Lower lobe of right lung (tissue), 2 donors: ENCODE data around the gene NRIP1. TPM values are rescaled to one million over a fixed set of nuclear protein-coding genes. Genes with fewer than 3 reads are reported as not detected.

ENCODE experiments used
- ATAC-seq, 2 donors: fragments of 200-7000 bp; cut with Tn5 transposase; one replicate each; pipeline ENCODE4 v1.9.1; 2020 to 2022; ENCODE audit warnings: mild to moderate bottlenecking in 2 of 2, moderate library complexity in 2 of 2
- DNase-seq: peaks from one replicate; pipeline ENCODE4 v3.0.0-alpha.2; 2020
- H3K27ac ChIP-seq: fragments of 200-600 bp; one replicate; pipeline ENCODE4 v1.8.0; 2022
- H3K27me3 ChIP-seq: fragments of 200-600 bp; one replicate; pipeline ENCODE4 v1.8.0; 2022; ENCODE audit warnings: low read depth
- H3K36me3 ChIP-seq: fragments of 200-600 bp; one replicate; pipeline ENCODE4 v1.8.0; 2022; ENCODE audit warnings: mild to moderate bottlenecking
- H3K4me1 ChIP-seq: fragments of 200-600 bp; one replicate; pipeline ENCODE4 v1.8.0; 2022
- H3K4me3 ChIP-seq: fragments of 200-600 bp; one replicate; pipeline ENCODE4 v1.8.0; 2022; ENCODE audit warnings: mild to moderate bottlenecking
- H3K9me3 ChIP-seq: fragments of 200-600 bp; one replicate; pipeline ENCODE4 v1.8.0; 2022
- CTCF ChIP-seq: fragments of 200-600 bp; IDR thresholded peaks from one replicate; pipeline ENCODE4 v1.8.0; 2022; ENCODE audit warnings: antibody characterized with exemption, mild to moderate bottlenecking
- intact Hi-C: fragments of 100-400 bp; cut with DNase I; formaldehyde crosslinking; loops from one replicate; pipeline ENCODE4 v1.11.0; 2022
- total RNA-seq: library from RNA; stranded (reverse); fragmentation: NEBNext Ultra II Directional; extraction: Animal tissue kit (Norgen Biotek cat#: 25700); gene quantifications from one replicate; pipeline ENCODE4 v1.2.1, GENCODE V29; 2021
- donor health status: DM: no; HTN: yes; CAD: no; lungs with severe emphysema.

The NRIP1 gene
- total RNA-seq, 1 donor from 2014 or later, result 60.0 TPM

DNA sequence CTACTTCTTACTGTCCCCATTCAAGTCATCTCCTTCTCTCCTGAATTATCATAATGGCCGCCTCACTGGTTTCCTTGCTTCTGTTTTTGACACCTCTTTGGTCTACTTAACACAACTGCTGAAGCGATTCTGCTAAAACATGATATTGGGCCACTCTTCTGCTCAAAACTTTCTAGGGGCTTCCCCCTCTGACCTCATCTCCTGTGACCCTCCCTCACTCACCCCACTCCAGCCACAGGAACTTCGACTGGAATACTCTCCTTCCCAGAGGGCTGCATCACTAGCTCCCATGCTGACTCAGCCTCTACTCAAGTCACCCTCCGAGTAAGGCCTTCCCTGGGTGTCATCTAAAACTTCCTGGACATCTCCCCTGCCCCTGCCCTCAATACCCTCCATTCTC lies 35.7 kb downstream of the NRIP1 start:
- Histone ChIP-seq H3K36me3 (no peaks in the 10 kb centered on the region), H3K4me3 (no peak overlapping the region), H3K9me3 (no peaks in the 10 kb centered on the region), H3K27ac (no peak overlapping the region), H3K27me3 (no peaks in the 10 kb centered on the region), H3K4me1 (peaks cover 12% of the 10 kb centered on the region)
- no peak for TF ChIP-seq CTCF
- ATAC-seq, result no peak
- DNase-seq, result no peak
- intact Hi-C loops, result no loop called here

GRCh38 chr21:15028186-15028585 lies 36.6 kb downstream of the NRIP1 start:
- intact Hi-C loops, result no loop called here
- Histone ChIP-seq H3K27me3 (no peaks in the 10 kb centered on the region), H3K27ac (no peak overlapping the region), H3K4me3 (no peak overlapping the region), H3K9me3 (no peaks in the 10 kb centered on the region), H3K36me3 (no peaks in the 10 kb centered on the region), H3K4me1 (peaks cover 6% of the 10 kb centered on the region)
- no peak for DNase-seq
- ATAC-seq, result peak in 1 of 2 donors; percentile 29
- no peak for TF ChIP-seq CTCF

- H3K36me3 ChIP-seq, result no peaks in the 10 kb centered on the region
- peaks cover 6% of the 10 kb centered on the region for H3K4me1 ChIP-seq
- DNase-seq, result no peak
- intact Hi-C loops, result no loop called here
- ATAC-seq, result no peak
- H3K27ac ChIP-seq, result no peak overlapping the region
- H3K27me3 ChIP-seq, result no peaks in the 10 kb centered on the region
- TF ChIP-seq CTCF, result no peak
- no peaks in the 10 kb centered on the region for H3K9me3 ChIP-seq
- no peak overlapping the region for H3K4me3 ChIP-seq
Observed at GRCh38 chr21:15027056-15027455, 37.7 kb downstream of the NRIP1 start.

DNA sequence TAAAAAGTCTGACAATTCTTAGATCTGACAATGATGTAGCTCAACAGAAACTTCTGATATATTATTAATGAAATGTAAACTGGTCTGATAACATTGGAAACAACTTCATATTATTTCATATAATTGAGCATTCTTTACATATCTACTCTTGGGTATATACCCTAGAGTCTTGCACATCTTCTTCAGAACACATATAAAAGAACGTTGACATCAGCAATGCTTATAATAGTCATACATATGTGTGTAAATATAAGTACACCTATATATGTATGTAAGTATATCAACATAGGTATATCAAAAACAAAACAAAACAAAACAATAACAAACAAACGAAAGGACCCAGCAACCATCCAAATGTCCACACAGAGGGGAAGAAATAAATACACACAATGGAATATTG lies 38.4 kb downstream of the NRIP1 start:
- Histone ChIP-seq H3K27ac (no peak overlapping the region), H3K4me3 (no peak overlapping the region), H3K27me3 (no peaks in the 10 kb centered on the region), H3K36me3 (no peaks in the 10 kb centered on the region), H3K9me3 (no peaks in the 10 kb centered on the region), H3K4me1 (peaks cover 6% of the 10 kb centered on the region)
- intact Hi-C loops, result no loop called here
- DNase-seq, result no peak
- no peak for ATAC-seq
- TF ChIP-seq CTCF, result no peak

DNA sequence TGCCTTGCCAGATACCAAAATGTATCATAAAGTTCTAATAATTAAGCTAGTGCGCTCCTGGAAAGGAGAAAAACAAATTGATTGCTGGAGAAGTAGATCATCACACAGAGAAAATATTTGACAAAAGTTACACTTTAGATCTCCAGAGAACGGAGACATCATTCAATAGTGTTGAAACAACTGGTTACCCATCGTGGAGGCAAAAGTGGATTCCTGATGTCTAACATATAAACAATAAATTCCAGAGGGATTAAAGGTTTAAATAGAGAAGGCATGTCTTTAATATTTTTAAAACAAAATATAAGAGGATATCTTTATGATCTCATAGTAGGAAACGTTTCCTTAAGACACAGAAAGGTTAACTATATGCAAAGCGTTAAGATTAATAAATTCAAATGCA lies 41.0 kb downstream of the NRIP1 start:
- Histone ChIP-seq H3K27me3 (no peaks in the 10 kb centered on the region), H3K9me3 (no peaks in the 10 kb centered on the region), H3K36me3 (no peaks in the 10 kb centered on the region), H3K4me3 (no peak overlapping the region), H3K27ac (no peak overlapping the region), H3K4me1 (peaks cover 6% of the 10 kb centered on the region)
- intact Hi-C loops, result no loop called here
- TF ChIP-seq CTCF, result no peak
- no peak for DNase-seq
- ATAC-seq, result no peak

DNA sequence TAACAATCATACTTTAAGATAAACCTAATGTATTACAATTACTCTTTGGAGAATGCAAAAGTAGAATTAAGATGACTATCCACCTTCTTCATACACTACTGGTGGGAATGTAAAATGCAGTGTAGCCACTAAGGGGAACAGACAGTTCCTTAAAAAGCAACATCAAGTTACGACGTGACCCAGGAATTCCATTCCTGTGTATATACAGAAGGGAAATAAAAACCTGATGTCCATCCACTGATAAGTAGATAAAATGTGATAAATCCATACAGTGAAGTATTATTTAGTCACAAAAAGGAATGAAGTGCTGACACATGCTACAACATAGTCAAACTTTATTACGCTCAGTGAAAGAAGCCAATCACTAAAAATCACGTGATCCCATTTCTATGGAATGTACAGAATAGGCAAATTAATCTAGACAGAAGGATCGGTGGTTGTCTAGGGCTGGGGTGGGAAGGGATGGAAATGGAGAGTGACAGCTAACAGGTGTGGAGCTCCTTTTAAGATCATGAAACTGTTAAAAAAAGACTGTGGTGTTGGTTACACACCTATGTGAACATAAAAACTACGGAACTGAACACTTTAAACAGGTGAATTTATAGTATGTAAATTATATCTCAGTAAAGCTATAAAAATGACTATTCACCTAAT lies 42.1 kb downstream of the NRIP1 start:
- Histone ChIP-seq H3K36me3 (no peaks in the 10 kb centered on the region), H3K4me3 (no peak overlapping the region), H3K4me1 (no peaks in the 10 kb centered on the region), H3K9me3 (no peaks in the 10 kb centered on the region), H3K27me3 (no peaks in the 10 kb centered on the region), H3K27ac (no peak overlapping the region)
- TF ChIP-seq CTCF, result no peak
- DNase-seq, result no peak
- ATAC-seq, result no peak
- intact Hi-C loops, result no loop called here
